ENCODE results near the gene THRB. TPM values are rescaled to one million over a fixed set of nuclear protein-coding genes. Genes with fewer than 3 reads are reported as not detected.

THRB gene
- total and polyA plus RNA-seq, 5 donors from 2014 or later = 0.30 TPM; not detected in 4

DNA sequence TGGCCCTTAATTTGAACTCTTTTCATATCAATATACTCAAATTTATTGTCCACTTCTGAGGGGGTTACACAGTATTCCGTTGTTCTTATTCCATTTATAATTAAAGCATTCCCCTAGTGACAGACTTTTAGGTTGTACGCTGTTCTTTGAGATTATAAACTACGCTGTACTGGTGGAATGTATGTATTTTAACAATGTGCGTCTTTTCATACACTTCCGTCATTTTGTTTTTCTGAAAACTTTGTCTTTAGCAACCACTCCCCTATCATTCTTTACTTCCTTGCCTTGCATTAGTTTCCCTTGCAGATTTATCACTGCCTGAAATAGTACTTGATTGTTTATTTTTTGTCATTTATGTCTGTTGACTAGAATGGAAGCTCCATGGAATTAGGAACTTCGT lies 137.0 kb downstream of the THRB start:
- no peaks in the 10 kb centered on the region for H3K9me3 ChIP-seq (ENCODE audit: control insufficient read depth in 2 of 2, low read length in 2 of 2)
- H3K4me1 ChIP-seq (ENCODE audit: control insufficient read depth, insufficient read depth, low read length, poor library complexity, severe bottlenecking) = no peaks in the 10 kb centered on the region
- H3K27me3 ChIP-seq (ENCODE audit: control insufficient read depth, insufficient read depth, low read length) = no peaks in the 10 kb centered on the region
- no peaks in the 10 kb centered on the region for H3K4me1 Mint-ChIP-seq
- no peak overlapping the region for H3K4me3 Mint-ChIP-seq
- DNase-seq (no peak), ATAC-seq (ENCODE audit: low read depth in 2 of 2) (no peak)
- no peak overlapping the region for H3K27ac ChIP-seq (ENCODE audit: insufficient read depth, low read length, poor library complexity, severe bottlenecking)
- no peak overlapping the region for H3K4me3 ChIP-seq (ENCODE audit: low read depth, low read length)
- no peaks in the 10 kb centered on the region for H3K36me3 Mint-ChIP-seq
- no peaks in the 10 kb centered on the region for H3K27me3 Mint-ChIP-seq
- H3K27ac Mint-ChIP-seq = no peak overlapping the region
- peaks cover 0 to 4% (median 2%) of the 10 kb centered on the region in 7 donors for H3K9me3 Mint-ChIP-seq
- H3K36me3 ChIP-seq (ENCODE audit: control insufficient read depth, insufficient read depth, low read length) = no peaks in the 10 kb centered on the region

DNA sequence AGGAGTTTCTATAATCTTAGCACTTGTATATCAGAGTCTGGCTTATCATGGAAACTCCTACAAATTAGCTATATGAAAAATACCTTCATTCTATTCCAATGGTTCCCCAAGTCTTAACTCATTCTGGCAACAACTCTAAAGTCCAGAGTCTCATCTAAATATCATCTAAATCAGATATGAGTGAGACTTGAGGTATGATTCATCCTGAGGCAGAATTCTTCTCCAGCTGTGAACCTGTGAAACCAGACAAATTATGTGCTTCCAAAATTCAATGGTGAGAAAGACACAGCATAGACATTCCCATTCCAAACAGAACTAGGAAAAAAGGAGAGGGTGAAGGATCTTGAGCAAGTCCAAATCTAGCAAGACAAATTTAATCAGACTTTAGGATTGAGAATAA lies 138.8 kb downstream of the THRB start:
- Mint-ChIP-seq H3K9me3 (peaks cover 0 to 4% (median 2%) of the 10 kb centered on the region in 7 donors), H3K4me3 (no peak overlapping the region), H3K36me3 (no peaks in the 10 kb centered on the region), H3K27ac (no peak overlapping the region), H3K27me3 (no peaks in the 10 kb centered on the region), H3K4me1 (no peaks in the 10 kb centered on the region)
- ATAC-seq (ENCODE audit: low read depth in 2 of 2) (no peak), DNase-seq (no peak)
- no peaks in the 10 kb centered on the region for H3K27me3 ChIP-seq (ENCODE audit: control insufficient read depth, insufficient read depth, low read length)
- no peaks in the 10 kb centered on the region for H3K36me3 ChIP-seq (ENCODE audit: control insufficient read depth, insufficient read depth, low read length)
- no peaks in the 10 kb centered on the region for H3K9me3 ChIP-seq (ENCODE audit: control insufficient read depth in 2 of 2, low read length in 2 of 2)
- no peaks in the 10 kb centered on the region for H3K4me1 ChIP-seq (ENCODE audit: control insufficient read depth, insufficient read depth, low read length, poor library complexity, severe bottlenecking)
- H3K4me3 ChIP-seq (ENCODE audit: low read depth, low read length) = no peak overlapping the region
- no peak overlapping the region for H3K27ac ChIP-seq (ENCODE audit: insufficient read depth, low read length, poor library complexity, severe bottlenecking)

DNA sequence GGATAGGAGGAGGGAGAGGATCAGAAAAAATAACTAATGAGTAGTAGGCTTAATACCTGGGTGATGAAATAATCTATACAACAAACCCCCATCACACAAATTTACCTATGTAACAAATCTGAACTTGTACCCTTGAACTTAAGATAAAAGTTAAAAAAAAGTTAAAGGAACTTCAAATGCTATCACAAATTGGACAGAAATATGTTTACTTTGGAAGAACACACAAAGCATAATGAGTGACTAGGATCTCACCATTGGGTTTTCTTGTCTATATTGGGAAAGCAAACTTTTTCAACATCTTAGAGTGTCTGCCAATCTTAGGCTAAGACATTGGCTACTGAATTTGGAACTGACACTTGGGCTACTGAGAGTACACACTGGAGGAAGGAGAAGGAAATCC lies 140.4 kb downstream of the THRB start:
- Mint-ChIP-seq H3K36me3 (no peaks in the 10 kb centered on the region), H3K27me3 (no peaks in the 10 kb centered on the region), H3K4me3 (no peak overlapping the region), H3K4me1 (no peaks in the 10 kb centered on the region), H3K27ac (no peak overlapping the region), H3K9me3 (peaks cover 0 to 4% (median 2%) of the 10 kb centered on the region in 7 donors)
- Histone ChIP-seq H3K27me3 (ENCODE audit: control insufficient read depth, insufficient read depth, low read length) (no peaks in the 10 kb centered on the region), H3K36me3 (ENCODE audit: control insufficient read depth, insufficient read depth, low read length) (no peaks in the 10 kb centered on the region), H3K4me1 (ENCODE audit: control insufficient read depth, insufficient read depth, low read length, poor library complexity, severe bottlenecking) (no peaks in the 10 kb centered on the region), H3K4me3 (ENCODE audit: low read depth, low read length) (no peak overlapping the region), H3K27ac (ENCODE audit: insufficient read depth, low read length, poor library complexity, severe bottlenecking) (no peak overlapping the region), H3K9me3 (ENCODE audit: control insufficient read depth in 2 of 2, low read length in 2 of 2) (no peaks in the 10 kb centered on the region)
- ATAC-seq (ENCODE audit: low read depth in 2 of 2) (no peak), DNase-seq (no peak)

DNA sequence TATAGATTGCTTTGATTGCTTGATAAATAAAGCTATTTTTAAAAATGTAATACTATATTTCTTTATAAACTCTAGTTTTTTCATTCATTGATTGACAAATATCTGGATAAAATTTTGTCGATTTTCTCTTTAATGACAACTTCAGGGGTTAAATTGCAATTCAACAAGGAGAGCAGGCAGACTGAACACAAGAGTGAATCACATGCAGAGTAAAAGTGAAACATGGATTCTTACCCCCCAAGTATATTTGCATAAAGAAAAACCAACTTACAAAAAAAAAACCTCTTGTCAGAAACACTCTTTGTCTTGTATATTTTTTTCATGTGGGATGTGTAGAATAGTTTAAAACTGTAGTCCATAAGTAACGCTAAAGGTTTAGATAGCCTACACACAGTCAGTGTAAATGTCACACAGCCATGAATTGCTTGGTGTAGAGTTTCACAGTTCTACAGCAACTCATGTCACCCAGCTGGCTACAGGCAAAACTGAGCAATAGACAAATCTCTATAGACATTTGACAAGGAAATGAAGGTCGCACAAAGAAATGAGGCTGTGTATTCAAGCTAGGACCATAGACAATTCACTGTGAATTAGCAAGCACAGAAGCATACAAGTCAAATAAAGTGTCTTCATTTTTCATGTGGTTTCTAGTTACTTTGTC lies 141.6 kb downstream of the THRB start:
- Histone ChIP-seq H3K27ac (ENCODE audit: insufficient read depth, low read length, poor library complexity, severe bottlenecking) (no peak overlapping the region), H3K27me3 (ENCODE audit: control insufficient read depth, insufficient read depth, low read length) (no peaks in the 10 kb centered on the region), H3K36me3 (ENCODE audit: control insufficient read depth, insufficient read depth, low read length) (no peaks in the 10 kb centered on the region), H3K4me3 (ENCODE audit: low read depth, low read length) (no peak overlapping the region), H3K4me1 (ENCODE audit: control insufficient read depth, insufficient read depth, low read length, poor library complexity, severe bottlenecking) (no peaks in the 10 kb centered on the region), H3K9me3 (ENCODE audit: control insufficient read depth in 2 of 2, low read length in 2 of 2) (no peaks in the 10 kb centered on the region)
- Mint-ChIP-seq H3K4me1 (no peaks in the 10 kb centered on the region), H3K27ac (no peak overlapping the region), H3K9me3 (peaks cover 0 to 4% (median 2%) of the 10 kb centered on the region in 7 donors), H3K4me3 (no peak overlapping the region), H3K27me3 (no peaks in the 10 kb centered on the region), H3K36me3 (no peaks in the 10 kb centered on the region)
- no peak for ATAC-seq (ENCODE audit: low read depth in 2 of 2)
- DNase-seq = no peak

DNA sequence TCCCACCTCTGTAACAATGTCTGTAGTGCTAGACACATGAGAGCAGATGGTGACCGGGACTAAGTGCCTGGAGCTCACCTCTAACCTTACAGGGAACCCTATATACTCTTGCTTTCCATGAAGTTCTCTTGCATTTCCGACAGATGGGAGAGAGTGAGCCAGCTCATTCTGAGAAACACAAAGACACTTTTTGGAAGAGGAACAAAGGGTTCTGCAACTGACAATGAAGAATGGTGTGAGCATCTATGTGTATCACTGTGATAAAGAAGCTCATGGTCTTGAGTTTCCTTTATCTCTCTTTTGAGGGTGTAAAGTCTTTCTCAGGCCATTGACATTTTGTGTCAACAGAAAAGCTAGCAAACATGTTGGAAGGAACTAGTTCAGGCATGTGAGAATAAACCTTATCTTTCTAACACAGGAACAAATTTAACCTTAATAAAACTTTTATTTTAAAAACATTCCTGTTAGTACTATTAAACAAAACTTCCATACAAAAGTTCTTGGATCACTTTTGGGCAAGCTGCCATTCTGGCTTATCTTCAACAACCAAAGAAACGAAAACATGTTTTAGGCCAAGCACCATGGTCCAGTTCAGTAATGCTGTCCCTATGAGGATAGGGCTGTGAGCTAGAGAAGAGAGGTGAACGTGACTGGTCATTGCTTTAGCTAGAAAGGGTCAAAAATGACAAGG lies 142.7 kb downstream of the THRB start:
- no peaks in the 10 kb centered on the region for H3K36me3 Mint-ChIP-seq
- H3K9me3 ChIP-seq (ENCODE audit: control insufficient read depth in 2 of 2, low read length in 2 of 2) = no peaks in the 10 kb centered on the region
- no peaks in the 10 kb centered on the region for H3K36me3 ChIP-seq (ENCODE audit: control insufficient read depth, insufficient read depth, low read length)
- H3K9me3 Mint-ChIP-seq = peaks cover 0 to 5% (median 0%) of the 10 kb centered on the region in 7 donors
- H3K4me3 Mint-ChIP-seq = no peak overlapping the region
- no peak overlapping the region for H3K4me3 ChIP-seq (ENCODE audit: low read depth, low read length)
- H3K4me1 Mint-ChIP-seq = no peaks in the 10 kb centered on the region
- no peaks in the 10 kb centered on the region for H3K27me3 Mint-ChIP-seq
- no peak overlapping the region for H3K27ac ChIP-seq (ENCODE audit: insufficient read depth, low read length, poor library complexity, severe bottlenecking)
- DNase-seq = no peak
- no peak overlapping the region for H3K27ac Mint-ChIP-seq
- H3K4me1 ChIP-seq (ENCODE audit: control insufficient read depth, insufficient read depth, low read length, poor library complexity, severe bottlenecking) = no peaks in the 10 kb centered on the region
- H3K27me3 ChIP-seq (ENCODE audit: control insufficient read depth, insufficient read depth, low read length) = no peaks in the 10 kb centered on the region
- ATAC-seq (ENCODE audit: low read depth in 2 of 2) = no peak

DNA sequence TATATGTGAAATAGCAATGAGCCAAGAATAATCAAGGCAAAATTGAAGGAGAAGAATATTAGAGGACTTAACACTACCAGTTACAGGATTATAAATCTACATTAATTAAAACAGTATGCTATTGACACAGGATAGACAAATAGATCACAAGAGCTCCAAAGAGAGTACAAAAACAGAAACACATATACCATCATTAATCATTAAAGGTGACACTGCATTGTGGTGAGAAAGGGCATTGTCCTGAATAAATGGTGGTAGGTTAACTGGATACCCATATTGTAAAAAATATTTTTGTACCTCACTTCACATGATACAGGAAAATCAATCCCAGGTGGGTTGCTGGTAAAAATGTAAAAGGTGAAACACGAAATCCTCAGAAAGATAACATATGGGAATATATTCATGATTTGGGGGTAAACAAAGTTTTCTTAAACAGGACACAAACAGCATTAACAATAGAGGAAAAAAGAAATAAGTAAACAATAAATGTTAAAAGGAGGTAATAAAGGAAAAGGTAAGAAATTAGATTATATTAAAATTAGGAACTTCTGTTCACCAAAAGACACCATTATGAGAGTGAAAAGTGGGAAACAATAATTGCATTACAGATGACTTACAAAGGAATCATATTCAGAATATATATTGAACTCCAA lies 145.2 kb downstream of the THRB start:
- DNase-seq = no peak
- Histone ChIP-seq H3K27me3 (ENCODE audit: control insufficient read depth, insufficient read depth, low read length) (no peaks in the 10 kb centered on the region), H3K4me3 (ENCODE audit: low read depth, low read length) (no peak overlapping the region), H3K27ac (ENCODE audit: insufficient read depth, low read length, poor library complexity, severe bottlenecking) (no peak overlapping the region), H3K4me1 (ENCODE audit: control insufficient read depth, insufficient read depth, low read length, poor library complexity, severe bottlenecking) (no peaks in the 10 kb centered on the region), H3K9me3 (ENCODE audit: control insufficient read depth in 2 of 2, low read length in 2 of 2) (no peaks in the 10 kb centered on the region), H3K36me3 (ENCODE audit: control insufficient read depth, insufficient read depth, low read length) (no peaks in the 10 kb centered on the region)
- Mint-ChIP-seq H3K27ac (no peak overlapping the region), H3K27me3 (no peaks in the 10 kb centered on the region), H3K36me3 (no peaks in the 10 kb centered on the region), H3K4me3 (no peak overlapping the region), H3K9me3 (peaks cover 0 to 5% (median 0%) of the 10 kb centered on the region in 7 donors), H3K4me1 (no peaks in the 10 kb centered on the region)
- no peak for ATAC-seq (ENCODE audit: low read depth in 2 of 2)

DNA sequence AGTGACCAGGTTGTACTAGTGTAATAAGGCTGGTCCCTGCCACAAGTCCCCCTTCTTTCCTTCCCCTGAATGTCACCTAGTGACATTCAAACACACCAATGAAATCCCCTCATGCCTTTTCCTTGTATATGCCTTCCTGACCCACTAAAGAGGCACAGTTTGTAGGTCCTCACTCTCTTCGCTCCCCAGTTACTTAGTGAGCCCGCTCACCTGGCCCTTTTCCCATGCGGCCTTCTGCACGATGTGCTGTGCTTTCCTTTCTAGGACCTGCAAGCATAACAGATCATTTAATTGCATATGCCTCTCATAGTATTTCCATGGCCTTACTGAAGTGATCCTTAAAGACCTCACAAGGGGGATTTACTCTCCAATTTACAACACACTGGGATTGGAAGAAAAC lies 146.3 kb downstream of the THRB start:
- ATAC-seq (ENCODE audit: low read depth in 2 of 2) (no peak), DNase-seq (no peak)
- Histone ChIP-seq H3K27me3 (ENCODE audit: control insufficient read depth, insufficient read depth, low read length) (no peaks in the 10 kb centered on the region), H3K4me3 (ENCODE audit: low read depth, low read length) (no peak overlapping the region), H3K27ac (ENCODE audit: insufficient read depth, low read length, poor library complexity, severe bottlenecking) (no peak overlapping the region), H3K9me3 (ENCODE audit: control insufficient read depth in 2 of 2, low read length in 2 of 2) (no peaks in the 10 kb centered on the region), H3K4me1 (ENCODE audit: control insufficient read depth, insufficient read depth, low read length, poor library complexity, severe bottlenecking) (no peaks in the 10 kb centered on the region), H3K36me3 (ENCODE audit: control insufficient read depth, insufficient read depth, low read length) (no peaks in the 10 kb centered on the region)
- Mint-ChIP-seq H3K4me3 (no peak overlapping the region), H3K27ac (no peak overlapping the region), H3K27me3 (no peaks in the 10 kb centered on the region), H3K9me3 (peaks cover 0 to 2% (median 0%) of the 10 kb centered on the region in 7 donors), H3K36me3 (no peaks in the 10 kb centered on the region), H3K4me1 (no peaks in the 10 kb centered on the region)
